Measurements from ENCODE around the gene SNRNP48.
A peak's percentile ranks its signal among the peaks of the same experiment; 100 is the strongest.

SNRNP48 gene

DNA sequence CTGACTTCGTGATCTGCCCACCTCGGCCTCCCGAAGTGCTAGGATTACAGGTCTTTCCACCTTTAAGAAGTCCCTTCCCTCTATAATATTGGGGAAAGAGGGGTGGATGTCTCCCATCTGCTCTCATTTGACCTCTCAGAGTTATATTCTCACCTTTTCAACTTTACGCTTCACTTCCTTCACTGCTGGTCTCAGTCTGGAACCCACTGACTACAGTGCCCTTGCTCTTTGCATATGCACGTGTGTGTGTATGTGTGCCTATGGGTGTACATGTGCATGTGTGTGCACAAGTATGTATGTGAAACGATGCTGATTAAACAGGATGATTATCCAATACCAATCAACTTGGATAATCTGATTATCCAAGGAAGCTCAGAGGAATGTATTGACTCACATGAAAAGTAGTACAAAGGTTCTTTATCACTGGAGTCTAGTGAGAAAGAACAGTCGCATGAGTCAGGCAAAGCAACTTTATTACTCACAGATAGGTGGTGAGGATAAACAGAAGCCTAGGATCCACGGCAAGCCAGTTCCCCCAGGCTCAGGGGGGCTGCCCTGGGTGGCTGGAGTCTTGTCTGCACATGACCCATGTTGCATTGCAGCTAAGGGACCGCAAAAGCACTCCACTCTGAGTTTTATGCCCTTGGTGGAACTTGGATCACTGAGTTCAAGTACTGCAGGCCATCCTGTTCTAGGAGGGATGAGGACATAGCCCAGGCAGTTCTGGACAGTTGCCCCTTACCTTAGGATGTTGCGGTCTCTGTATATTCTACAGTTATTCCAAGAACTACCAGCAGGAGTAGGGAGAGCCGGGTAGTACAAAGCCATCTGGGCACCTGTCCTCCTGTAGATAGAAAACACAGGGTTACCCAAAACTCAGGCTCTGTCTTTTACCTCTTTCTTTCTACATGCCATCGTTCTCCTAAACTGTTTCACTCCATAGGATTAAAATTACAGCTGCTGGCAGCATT is 50.9 kb downstream of the SNRNP48 start:
- TF ChIP-seq, protein P1, sequence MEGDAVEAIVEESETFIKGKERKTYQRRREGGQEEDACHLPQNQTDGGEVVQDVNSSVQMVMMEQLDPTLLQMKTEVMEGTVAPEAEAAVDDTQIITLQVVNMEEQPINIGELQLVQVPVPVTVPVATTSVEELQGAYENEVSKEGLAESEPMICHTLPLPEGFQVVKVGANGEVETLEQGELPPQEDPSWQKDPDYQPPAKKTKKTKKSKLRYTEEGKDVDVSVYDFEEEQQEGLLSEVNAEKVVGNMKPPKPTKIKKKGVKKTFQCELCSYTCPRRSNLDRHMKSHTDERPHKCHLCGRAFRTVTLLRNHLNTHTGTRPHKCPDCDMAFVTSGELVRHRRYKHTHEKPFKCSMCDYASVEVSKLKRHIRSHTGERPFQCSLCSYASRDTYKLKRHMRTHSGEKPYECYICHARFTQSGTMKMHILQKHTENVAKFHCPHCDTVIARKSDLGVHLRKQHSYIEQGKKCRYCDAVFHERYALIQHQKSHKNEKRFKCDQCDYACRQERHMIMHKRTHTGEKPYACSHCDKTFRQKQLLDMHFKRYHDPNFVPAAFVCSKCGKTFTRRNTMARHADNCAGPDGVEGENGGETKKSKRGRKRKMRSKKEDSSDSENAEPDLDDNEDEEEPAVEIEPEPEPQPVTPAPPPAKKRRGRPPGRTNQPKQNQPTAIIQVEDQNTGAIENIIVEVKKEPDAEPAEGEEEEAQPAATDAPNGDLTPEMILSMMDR (conservative IDR thresholded peaks at IDR 0.05; ENCODE audit: low read length) = no peak
- DNase-seq (ENCODE audit: low read depth) = peak; percentile 46

DNA sequence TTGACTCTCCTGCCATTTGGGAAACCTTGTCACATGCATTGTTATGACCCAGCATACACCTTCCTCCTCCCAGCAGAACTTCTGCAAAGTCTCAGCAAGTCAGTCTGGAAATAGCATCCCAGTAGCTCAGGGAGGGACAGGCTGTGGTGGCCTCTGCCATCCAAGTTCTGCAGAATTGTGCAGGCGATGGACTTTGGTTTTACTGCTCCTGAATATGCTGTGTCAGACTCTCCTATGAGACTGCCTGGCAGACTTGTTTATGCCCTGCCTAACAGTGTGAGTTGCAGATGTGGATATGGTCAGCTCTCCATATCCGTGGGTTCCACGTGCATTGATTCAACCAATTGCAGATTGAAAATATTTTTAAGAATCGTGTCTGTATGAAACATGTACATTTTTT is 52.8 kb downstream of the SNRNP48 start:
- TF ChIP-seq, protein P1 (conservative IDR thresholded peaks at IDR 0.05; ENCODE audit: low read length) = no peak
- DNase-seq (ENCODE audit: low read depth) = no peak
- H3K4me3 ChIP-seq (ENCODE audit: low read length) = no peak overlapping the region

More for the DNA sequence above, 50.9 kb downstream of the SNRNP48 start:
- no peak overlapping the region for H3K4me3 ChIP-seq (ENCODE audit: low read length)

DNA sequence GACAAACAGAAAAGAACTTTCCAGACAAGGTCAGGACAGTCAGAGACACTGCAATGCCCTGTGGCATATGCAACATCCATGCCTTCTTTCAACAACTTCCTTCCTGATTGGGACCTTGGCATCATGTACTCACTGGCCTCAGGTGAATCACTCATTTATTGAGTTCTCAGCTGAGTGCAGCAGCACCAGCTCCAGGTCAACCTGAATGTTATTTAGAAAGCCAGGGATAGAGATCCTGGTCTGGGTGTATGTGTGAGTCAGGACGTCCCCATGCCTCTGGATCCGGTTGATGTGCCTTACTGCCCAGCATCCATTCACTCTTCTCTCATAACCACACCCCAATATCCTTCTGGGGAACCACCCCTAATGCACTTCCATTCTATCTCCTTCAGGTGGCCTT is 54.4 kb downstream of the SNRNP48 start:
- TF ChIP-seq, protein P1 (conservative IDR thresholded peaks at IDR 0.05; ENCODE audit: low read length) = no peak
- no peak for DNase-seq (ENCODE audit: low read depth)
- H3K4me3 ChIP-seq (ENCODE audit: low read length) = no peak overlapping the region

DNA sequence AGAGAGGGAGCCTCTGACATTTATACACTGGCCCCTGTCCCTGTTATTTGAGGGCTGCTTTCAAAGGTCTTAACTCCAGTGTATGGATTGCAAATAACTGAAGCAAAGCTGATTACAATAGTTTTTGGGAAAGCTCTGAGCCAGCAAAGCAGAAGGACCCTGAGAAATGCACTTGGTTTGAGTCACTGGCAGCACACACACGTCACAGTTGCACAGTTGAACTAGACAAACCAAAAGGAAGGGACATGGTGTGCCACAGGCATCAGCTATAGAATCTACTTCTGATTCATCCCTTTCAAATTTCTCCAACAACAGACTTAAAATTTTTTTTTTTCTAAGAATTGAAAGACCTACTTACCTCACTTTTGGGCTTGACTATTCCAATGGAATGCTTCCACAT is 56.4 kb downstream of the SNRNP48 start:
- TF ChIP-seq, protein P1 (conservative IDR thresholded peaks at IDR 0.05; ENCODE audit: low read length) = no peak
- DNase-seq (ENCODE audit: low read depth) = peak; percentile 43

DNA sequence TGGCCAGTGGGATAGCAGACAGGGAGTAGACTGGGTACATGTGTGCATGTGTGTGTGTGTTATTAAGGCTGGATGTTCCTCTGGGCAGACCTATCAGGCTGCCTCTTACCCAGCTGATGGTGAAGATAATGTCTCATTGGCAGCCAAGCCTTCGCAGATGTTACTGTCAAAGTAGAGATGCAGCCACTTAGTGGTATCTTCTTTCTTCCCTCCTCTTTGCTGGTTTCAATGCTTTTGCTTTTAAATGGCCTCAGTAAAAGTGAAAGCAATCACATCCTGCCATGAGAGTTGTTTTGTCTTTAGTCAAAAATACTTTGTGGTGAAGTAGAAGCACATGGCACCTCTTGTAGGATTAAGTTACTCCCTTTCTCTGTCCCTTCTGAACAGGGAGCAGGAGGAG is 57.5 kb downstream of the SNRNP48 start:
- no peak overlapping the region for H3K4me3 ChIP-seq (ENCODE audit: low read length)
- TF ChIP-seq, protein P1 (conservative IDR thresholded peaks at IDR 0.05; ENCODE audit: low read length) = no peak
- no peak for DNase-seq (ENCODE audit: low read depth)

More for the DNA sequence above, 56.4 kb downstream of the SNRNP48 start:
- H3K4me3 ChIP-seq (ENCODE audit: low read length) = no peak overlapping the region

DNA sequence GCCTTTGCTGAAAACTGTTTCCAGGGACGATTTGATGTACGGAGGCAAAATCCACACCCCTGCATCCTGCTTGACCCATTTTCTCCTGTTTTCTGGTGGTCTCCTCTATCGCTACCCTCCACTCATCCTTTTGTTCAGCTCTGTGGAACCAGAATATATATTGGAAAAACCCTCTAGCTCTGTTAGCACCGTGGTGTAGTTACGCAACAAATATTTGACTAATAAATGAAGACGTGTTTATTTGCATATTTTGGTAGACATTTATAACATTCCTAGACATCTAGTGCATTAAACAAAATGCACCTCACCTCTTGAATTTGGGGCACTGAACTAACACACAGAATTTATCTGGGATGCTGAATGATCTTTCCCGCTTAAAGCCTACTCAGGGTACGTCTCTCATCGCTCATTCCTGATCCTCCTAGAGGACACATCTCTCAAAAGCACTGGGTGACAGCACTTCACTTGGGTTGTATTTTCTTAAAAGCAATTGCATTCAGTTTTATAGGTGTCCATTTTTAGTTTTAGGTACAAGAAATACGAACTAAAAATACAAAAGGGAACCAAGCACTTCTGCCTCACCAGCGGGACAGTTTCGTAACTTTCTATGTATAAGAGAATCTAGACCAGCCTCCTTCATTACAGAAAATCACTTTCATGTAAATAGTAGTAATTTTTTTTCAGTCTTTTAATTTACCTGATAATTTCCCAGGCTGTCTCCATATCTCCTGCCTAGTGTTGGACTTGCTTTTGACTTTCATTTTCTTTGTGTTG is 59.2 kb downstream of the SNRNP48 start:
- DNase-seq (ENCODE audit: low read depth) = no peak

More for the DNA sequence above, 59.2 kb downstream of the SNRNP48 start:
- no peak overlapping the region for H3K4me3 ChIP-seq (ENCODE audit: low read length)
- TF ChIP-seq, protein P1 (conservative IDR thresholded peaks at IDR 0.05; ENCODE audit: low read length) = no peak
